Panc1 (cell line): Measurements from ENCODE around the gene HM13. TPM values are rescaled to one million over a fixed set of nuclear protein-coding genes. Genes with fewer than 3 reads are reported as not detected.
A peak's percentile ranks its signal among the peaks of the same experiment; 100 is the strongest.

Experiments used
- ATAC-seq: fragments of 200-7000 bp; cut with Tn5 transposase; 2 replicates; pipeline ENCODE4 v1.9.1; 2020; ENCODE audit warnings: mild to moderate bottlenecking, moderate library complexity
- BruUV-seq: library from RNA; stranded (reverse); fragments of 400-500 nt; replicated peaks from 2 replicates; lab custom pipeline; 2021; lab: Mats Ljungman, UMichigan
- CTCF ChIA-PET: fragments of 300-600 bp; sonication (Branson Sonifier 250); formaldehyde crosslinking; loops from one replicate; lab custom pipeline; 2022; ENCODE audit warnings: antibody characterized with exemption; lab: Charles Lee
- POLR2A ChIA-PET: fragments of 300-600 bp; sonication (Branson Sonifier 250); formaldehyde crosslinking; loops from one replicate; lab custom pipeline; 2022; ENCODE audit warnings: antibody characterized with exemption; lab: Charles Lee
- DNase-seq: peaks from one replicate; pipeline ENCODE4 v3.0.0-alpha.2; 2010; ENCODE audit warnings: low read depth, low spot score
- H3K27ac ChIP-seq: 2 replicates; pipeline ENCODE4 v1.5.1; 2011; ENCODE audit warnings: mild to moderate bottlenecking, low read length, inconsistent platforms
- H3K27me3 ChIP-seq: fragments of 200-500 bp; sonication (Bioruptor generic); 2 replicates; pipeline ENCODE4 v1.6.0; 2014; ENCODE audit warnings: low read length, inconsistent platforms; ENCODE audit not compliant: control insufficient read depth, insufficient read depth
- H3K36me3 ChIP-seq: fragments of 200-500 bp; sonication (Bioruptor generic); 2 replicates; pipeline ENCODE4 v1.5.1; 2014; ENCODE audit warnings: inconsistent platforms, mild to moderate bottlenecking, low read length, moderate library complexity; ENCODE audit not compliant: control insufficient read depth, insufficient read depth
- H3K4me1 ChIP-seq: 2 replicates; pipeline ENCODE4 v1.5.1; 2011; ENCODE audit warnings: inconsistent platforms, mild to moderate bottlenecking, low read length, moderate library complexity; ENCODE audit not compliant: control insufficient read depth, insufficient read depth
- H3K4me3 ChIP-seq, 2 experiments: 2 replicates each; pipeline ENCODE4 v1.5.1; 2011 to 2012; ENCODE audit warnings: low read depth in 2 of 2, low read length in 2 of 2, mild to moderate bottlenecking in 2 of 2, inconsistent platforms in 1 of 2, moderate library complexity in 1 of 2
- H3K9me3 ChIP-seq: fragments of 200-500 bp; sonication (Bioruptor generic); 2 replicates; pipeline ENCODE4 v1.5.1; 2014; ENCODE audit warnings: low read depth, mild to moderate bottlenecking, inconsistent platforms, low read length, moderate library complexity; ENCODE audit not compliant: control insufficient read depth, insufficient read depth
- CTCF ChIP-seq: fragments of 450-650 bp; IDR thresholded peaks from 2 replicates; pipeline ENCODE4 v1.5.1; 2017; ENCODE audit warnings: mild to moderate bottlenecking
- POLR2AphosphoS5 ChIP-seq: IDR thresholded peaks from 2 replicates; pipeline ENCODE4 v1.6.1; 2012; ENCODE audit warnings: mild to moderate bottlenecking, low read depth, low read length, moderate library complexity
- SIN3A ChIP-seq: IDR thresholded peaks from 2 replicates; pipeline ENCODE4 v1.6.1; 2012; ENCODE audit warnings: low read depth, mild to moderate bottlenecking, low read length, moderate library complexity, borderline replicate concordance; ENCODE audit not compliant: insufficient read depth
- TCF7L2 ChIP-seq: IDR thresholded peaks from 2 replicates; pipeline ENCODE4 v1.6.1; 2011; ENCODE audit warnings: mild to moderate bottlenecking, low read depth, low read length, inconsistent platforms
- in situ Hi-C: cut with HindIII; loops from 2 replicates; pipeline ENCODE4 v1.10.0; 2016; ENCODE audit warnings: low sequenced_read_pairs, low pct_unique_long_range_greater_than_20kb
- intact Hi-C: fragments of 100-400 bp; cut with micrococcal nuclease; formaldehyde crosslinking; loops from one replicate; pipeline ENCODE4 v1.10.0; 2022; ENCODE audit not compliant: unreplicated experiment
- total RNA-seq: library from RNA; stranded (reverse); gene quantifications from one replicate; pipeline ENCODE4 v1.2.1, GENCODE V29; 2021; ENCODE audit not compliant: unreplicated experiment
- TF ChIP-seq, protein P1 (sequence below), 2 experiments: IDR thresholded peaks; 2 replicates each; pipeline ENCODE4 v1.6.1; 2011 to 2012; ENCODE audit warnings: low read depth in 2 of 2, control low read depth in 1 of 2, low read length in 1 of 2, mild to moderate bottlenecking in 1 of 2, moderate library complexity in 1 of 2; ENCODE audit not compliant: insufficient read depth in 1 of 2

Gene HM13
- total RNA-seq, 1 experiment from 2014 or later, result 337 TPM

GRCh38 chr20:31606804-31607639, 92.8 kb downstream of the HM13 start:
- Histone ChIP-seq H3K9me3 (no peaks in the 10 kb centered on the region), H3K27ac (peak overlapping the region; percentile 100), H3K27me3 (no peaks in the 10 kb centered on the region), H3K4me1 (peaks cover 73% of the 10 kb centered on the region), H3K36me3 (peaks cover 8% of the 10 kb centered on the region), H3K4me3 (peak overlapping the region; percentile 73 to 88)
- ChIA-PET CTCF (interaction anchor here (7.7 to 7.8 kb wide), 2 partner anchors 37 to 46 kb away, joined by 248 to 298 read pairs; no protein-coding TSS in a partner anchor), POLR2A (interaction anchor here (0.7 to 3.8 kb wide), 8 partner anchors 11 to 46 kb away, joined by 3 to 39 read pairs (median 7); no protein-coding TSS in a partner anchor)
- no TSS peak for BruUV-seq
- in situ Hi-C loops, result no loop called here
- DNase-seq, result no peak
- intact Hi-C loops, result no loop called here
- peak; percentile 30 for ATAC-seq
- TF ChIP-seq SIN3A (peak; percentile 90), CTCF (no peak), POLR2AphosphoS5 (peak; percentile 99), TCF7L2 (peak; percentile 99)
- TF ChIP-seq, protein P1, sequence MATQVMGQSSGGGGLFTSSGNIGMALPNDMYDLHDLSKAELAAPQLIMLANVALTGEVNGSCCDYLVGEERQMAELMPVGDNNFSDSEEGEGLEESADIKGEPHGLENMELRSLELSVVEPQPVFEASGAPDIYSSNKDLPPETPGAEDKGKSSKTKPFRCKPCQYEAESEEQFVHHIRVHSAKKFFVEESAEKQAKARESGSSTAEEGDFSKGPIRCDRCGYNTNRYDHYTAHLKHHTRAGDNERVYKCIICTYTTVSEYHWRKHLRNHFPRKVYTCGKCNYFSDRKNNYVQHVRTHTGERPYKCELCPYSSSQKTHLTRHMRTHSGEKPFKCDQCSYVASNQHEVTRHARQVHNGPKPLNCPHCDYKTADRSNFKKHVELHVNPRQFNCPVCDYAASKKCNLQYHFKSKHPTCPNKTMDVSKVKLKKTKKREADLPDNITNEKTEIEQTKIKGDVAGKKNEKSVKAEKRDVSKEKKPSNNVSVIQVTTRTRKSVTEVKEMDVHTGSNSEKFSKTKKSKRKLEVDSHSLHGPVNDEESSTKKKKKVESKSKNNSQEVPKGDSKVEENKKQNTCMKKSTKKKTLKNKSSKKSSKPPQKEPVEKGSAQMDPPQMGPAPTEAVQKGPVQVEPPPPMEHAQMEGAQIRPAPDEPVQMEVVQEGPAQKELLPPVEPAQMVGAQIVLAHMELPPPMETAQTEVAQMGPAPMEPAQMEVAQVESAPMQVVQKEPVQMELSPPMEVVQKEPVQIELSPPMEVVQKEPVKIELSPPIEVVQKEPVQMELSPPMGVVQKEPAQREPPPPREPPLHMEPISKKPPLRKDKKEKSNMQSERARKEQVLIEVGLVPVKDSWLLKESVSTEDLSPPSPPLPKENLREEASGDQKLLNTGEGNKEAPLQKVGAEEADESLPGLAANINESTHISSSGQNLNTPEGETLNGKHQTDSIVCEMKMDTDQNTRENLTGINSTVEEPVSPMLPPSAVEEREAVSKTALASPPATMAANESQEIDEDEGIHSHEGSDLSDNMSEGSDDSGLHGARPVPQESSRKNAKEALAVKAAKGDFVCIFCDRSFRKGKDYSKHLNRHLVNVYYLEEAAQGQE (IDR thresholded peaks at IDR 0.05; ENCODE audit: insufficient read depth in 1 of 2, low read depth in 2 of 2, low read length in 1 of 2), result no peak

DNA sequence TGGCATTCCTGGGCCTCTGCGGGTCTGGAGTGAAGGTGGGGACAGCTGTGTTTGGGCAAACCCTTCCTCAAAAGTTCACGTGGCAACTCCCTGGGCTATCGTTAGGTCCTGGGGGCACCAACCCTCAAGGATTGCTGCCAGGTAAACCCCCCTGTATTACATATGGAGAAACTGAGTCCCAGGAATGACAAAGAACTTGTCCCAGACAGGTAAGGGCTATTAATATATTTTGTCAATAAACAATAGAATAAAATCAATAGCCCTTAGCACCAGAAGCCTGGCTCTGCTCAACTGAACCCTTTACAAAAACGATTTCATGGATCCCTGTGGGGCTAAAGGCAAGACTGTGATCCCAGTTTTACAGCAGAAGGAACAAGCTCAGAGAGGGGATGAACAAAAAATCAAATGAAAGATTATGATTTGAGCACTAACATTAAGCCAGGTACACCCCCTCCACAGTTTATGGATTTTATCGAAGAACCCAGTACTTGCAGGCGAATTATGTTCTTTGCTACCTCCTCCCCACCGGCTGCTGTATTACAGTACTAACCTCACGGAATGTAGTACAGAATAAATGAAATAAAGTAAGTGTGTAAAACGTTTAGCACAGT, 93.5 kb downstream of the HM13 start:
- H3K4me3 ChIP-seq, result peak overlapping the region; percentile 73 to 88
- H3K27me3 ChIP-seq, result no peaks in the 10 kb centered on the region
- CTCF ChIA-PET, result interaction anchor here (0.5 to 7.8 kb wide), 5 partner anchors 11 to 231 kb away, joined by 3 to 298 read pairs (median 6); no protein-coding TSS in a partner anchor
- TF ChIP-seq POLR2AphosphoS5 (no peak), CTCF (no peak), SIN3A (no peak), TCF7L2 (no peak)
- TF ChIP-seq, protein P1 (IDR thresholded peaks at IDR 0.05; ENCODE audit: insufficient read depth in 1 of 2, low read depth in 2 of 2, low read length in 1 of 2), result no peak
- BruUV-seq, result no TSS peak
- in situ Hi-C loops (no loop called here), intact Hi-C loops (no loop called here)
- H3K27ac ChIP-seq, result peak overlapping the region; percentile 100
- H3K4me1 ChIP-seq, result peaks cover 73% of the 10 kb centered on the region
- H3K36me3 ChIP-seq, result peaks cover 8% of the 10 kb centered on the region
- ATAC-seq, result no peak
- POLR2A ChIA-PET, result interaction anchor here (0.6 to 3.0 kb wide), 7 partner anchors 12 to 47 kb away, joined by 3 to 23 read pairs (median 4); no protein-coding TSS in a partner anchor
- H3K9me3 ChIP-seq, result no peaks in the 10 kb centered on the region
- DNase-seq, result no peak
